Endothelial cell of umbilical vein (primary cell): ENCODE results near the gene ADAP1. TPM values are rescaled to one million over a fixed set of nuclear protein-coding genes. Genes with fewer than 3 reads are reported as not detected.

Source experiments
- BruUV-seq: library from RNA; stranded (reverse); fragments of 400-500 nt; replicated peaks from 2 replicates; lab custom pipeline; 2021; lab: Mats Ljungman, UMichigan
- CTCF ChIA-PET: fragments of 300-600, 350-600 bp; sonication (Branson Sonifier 250); formaldehyde crosslinking; loops from one replicate; lab custom pipeline; 2021; ENCODE audit warnings: antibody characterized with exemption, inconsistent platforms; lab: Charles Lee
- POLR2A ChIA-PET: fragments of 300-600, 350-600 bp; sonication (Branson Sonifier 250); formaldehyde crosslinking; loops from one replicate; lab custom pipeline; 2021; ENCODE audit warnings: antibody characterized with exemption, inconsistent platforms; lab: Charles Lee
- DNase-seq: peaks from one replicate; pipeline ENCODE4 v3.0.0-alpha.2; 2011; ENCODE audit warnings: low read depth, low spot score
- FAIRE-seq: peaks from 2 replicates; lab custom pipeline; 2011; peaks lifted over from hg19 to GRCh38; lab: Jason Lieb, UNC
- H2AFZ ChIP-seq: 2 replicates; pipeline ENCODE4 v1.6.0; 2012; ENCODE audit warnings: low read depth, low read length, control low read depth, inconsistent platforms
- H3K27ac ChIP-seq: 2 replicates; pipeline ENCODE4 v1.5.1; 2011; ENCODE audit warnings: low read depth, mild to moderate bottlenecking, control low read depth, low read length, moderate library complexity; ENCODE audit not compliant: insufficient read depth
- H3K27me3 ChIP-seq, 2 experiments: 2 replicates each; pipeline versions ENCODE4 v1.6.0 to v1.6.1; 2011; ENCODE audit warnings: low read length in 2 of 2, mixed read lengths in 1 of 2; ENCODE audit not compliant: control insufficient read depth in 2 of 2, insufficient read depth in 2 of 2
- H3K36me3 ChIP-seq, 2 experiments: 2 replicates in 1 of 2; 3 replicates in 1 of 2; pipeline ENCODE4 v1.5.1; 2011; ENCODE audit warnings: low read length in 2 of 2, mild to moderate bottlenecking in 1 of 2, moderate library complexity in 1 of 2; ENCODE audit not compliant: control insufficient read depth in 2 of 2, insufficient read depth in 2 of 2; ENCODE audit errors: extremely low read depth in 1 of 2
- H3K4me1 ChIP-seq: 3 replicates; pipeline ENCODE4 v1.5.1; 2011; ENCODE audit warnings: mild to moderate bottlenecking, low read length; ENCODE audit not compliant: control insufficient read depth, insufficient read depth; ENCODE audit errors: extremely low read depth
- H3K4me2 ChIP-seq: 2 replicates; pipeline ENCODE4 v1.6.1; 2011; ENCODE audit warnings: low read length, control low read depth, mixed read lengths; ENCODE audit not compliant: insufficient read depth
- H3K4me3 ChIP-seq, 3 experiments: fragments of 200-600 bp in 1 of 3; sonication (generic), shearing (Covaris generic) in 1 of 3; replicated peaks in 1 of 3; 2 replicates each; pipeline ENCODE4 v1.5.1; 2011 to 2016; ENCODE audit warnings: control low read depth in 3 of 3, low read length in 3 of 3, mild to moderate bottlenecking in 2 of 3, inconsistent platforms in 1 of 3, low read depth in 1 of 3, moderate library complexity in 1 of 3; ENCODE audit not compliant: insufficient read depth in 1 of 3
- H3K79me2 ChIP-seq: 2 replicates; pipeline ENCODE4 v1.6.0; 2012; ENCODE audit warnings: low read length, inconsistent platforms; ENCODE audit not compliant: control insufficient read depth, insufficient read depth
- H3K9ac ChIP-seq: replicated peaks from 2 replicates; pipeline ENCODE3; 2011; ENCODE audit warnings: low read length, control low read depth; ENCODE audit not compliant: insufficient read depth; ENCODE audit errors: extremely low read depth
- H3K9me1 ChIP-seq: replicated peaks from 3 replicates; pipeline ENCODE4 v1.6.0; 2011; ENCODE audit warnings: mild to moderate bottlenecking, low read length; ENCODE audit not compliant: control insufficient read depth, insufficient read depth; ENCODE audit errors: extremely low read depth
- H3K9me3 ChIP-seq: replicated peaks from 2 replicates; pipeline ENCODE4 v1.5.1; 2012; ENCODE audit warnings: low read length, inconsistent platforms; ENCODE audit not compliant: control insufficient read depth, insufficient read depth
- H4K20me1 ChIP-seq: replicated peaks from 2 replicates; pipeline ENCODE3; 2011; ENCODE audit warnings: mild to moderate bottlenecking, low read length; ENCODE audit not compliant: control insufficient read depth, insufficient read depth; ENCODE audit errors: extremely low read depth
- EZH2 ChIP-seq: IDR thresholded peaks from 2 replicates; pipeline ENCODE4 v1.6.1; 2012; ENCODE audit warnings: borderline replicate concordance, low read depth, mild to moderate bottlenecking, moderate library complexity, low read length, inconsistent platforms; ENCODE audit not compliant: severe bottlenecking
- FOS ChIP-seq: IDR thresholded peaks from 2 replicates; pipeline ENCODE4 v1.6.1; 2011; ENCODE audit warnings: mild to moderate bottlenecking, low read length, moderate library complexity, borderline replicate concordance; ENCODE audit not compliant: insufficient read depth
- JUN ChIP-seq: IDR thresholded peaks from 2 replicates; pipeline ENCODE4 v1.6.1; 2011; ENCODE audit warnings: borderline replicate concordance, low read depth; ENCODE audit not compliant: insufficient read length, insufficient read depth
- MAX ChIP-seq: IDR thresholded peaks from 2 replicates; pipeline ENCODE4 v1.6.1; 2011; ENCODE audit not compliant: insufficient read depth, insufficient read length
- POLR2AphosphoS5 ChIP-seq: IDR thresholded peaks from 2 replicates; pipeline ENCODE4 v1.6.1; 2012; ENCODE audit warnings: low read depth, mild to moderate bottlenecking, control low read depth, low read length, moderate library complexity; ENCODE audit not compliant: insufficient read depth
- dilution Hi-C: fragments of 300-500 bp; cut with MboI; formaldehyde crosslinking; loops from one replicate; pipeline ENCODE4 v1.15.0; 2019; ENCODE audit warnings: low sequenced_read_pairs; ENCODE audit not compliant: extremely low pct_ligation_motif_present
- intact Hi-C: fragments of 100-400 bp; cut with micrococcal nuclease; formaldehyde crosslinking; loops from one replicate; pipeline ENCODE4 v1.10.0; 2022
- polyA plus RNA-seq, 4 experiments: library from polyadenylated mRNA; depleted of rRNA in 3 of 4; stranded (reverse) in 3 of 4; unstranded in 1 of 4; fragments of >200 nt; gene quantifications; 2 replicates each; pipeline versions ENCODE4 v1.2.1 to v1.2.3, GENCODE V29; 2011 to 2012; ENCODE audit warnings: missing spikeins in 1 of 4
- total RNA-seq: library from RNA; stranded (reverse); gene quantifications from 2 replicates; pipeline ENCODE4 v1.2.3, GENCODE V29; 2021

ADAP1 gene
- total and polyA plus RNA-seq, 2 donors (not counting 3 experiments of a cell fraction or from before 2014, with no cell fraction given) = 0.49 to 0.58 TPM

GRCh38 chr7:952548-953441 lies 1.7 kb downstream of the ADAP1 start:
- no peaks in the 10 kb centered on the region for H3K9me1 ChIP-seq
- no peaks in the 10 kb centered on the region for H3K79me2 ChIP-seq
- no peaks in the 10 kb centered on the region for H3K36me3 ChIP-seq
- no peaks in the 10 kb centered on the region for H3K9me3 ChIP-seq
- ChIA-PET POLR2A (no interaction called here), CTCF (interaction anchor here (0.7 to 1.2 kb wide), 3 partner anchors 40 to 113 kb away, joined by 3 read pairs; no protein-coding TSS in a partner anchor)
- no peak for DNase-seq
- no peak overlapping the region for H3K27ac ChIP-seq
- no peak overlapping the region for H3K4me2 ChIP-seq
- H3K27me3 ChIP-seq = peaks cover 2 to 4% of the 10 kb centered on the region in 2 experiments
- FAIRE-seq = no peak
- no peaks in the 10 kb centered on the region for H3K4me1 ChIP-seq
- TF ChIP-seq JUN = no peak
- TF ChIP-seq MAX = no peak
- no peak for TF ChIP-seq FOS
- TF ChIP-seq POLR2AphosphoS5 = no peak
- no peak for TF ChIP-seq EZH2
- intact Hi-C loops (no loop called here), dilution Hi-C loops (no loop called here)
- H2AFZ ChIP-seq = no peak overlapping the region
- BruUV-seq = no TSS peak
- no peak overlapping the region for H3K4me3 ChIP-seq
- H3K9ac ChIP-seq = no peak overlapping the region
- no peaks in the 10 kb centered on the region for H4K20me1 ChIP-seq
